GM18505 (cell line): ENCODE measurements around the gene KAT14.
A peak's percentile ranks its signal among the peaks of the same experiment; 100 is the strongest.
"Not testable (repeated sequence)": the region's sequence is repeated elsewhere in the genome, so short reads cannot be mapped to it uniquely, and the experiment has no call there.

Source experiments
- ATAC-seq: cut with Tn5 transposase; IDR thresholded peaks from one replicate; pipeline ENCODE4 v1.9.1; 2021; ENCODE audit not compliant: unreplicated experiment
- POLR2A ChIP-seq: IDR thresholded peaks from 4 replicates; pipeline ENCODE4 v1.6.1; 2011; ENCODE audit warnings: borderline replicate concordance; ENCODE audit not compliant: insufficient read depth, insufficient read length; ENCODE audit errors: extremely low read depth

Gene KAT14, protein sequence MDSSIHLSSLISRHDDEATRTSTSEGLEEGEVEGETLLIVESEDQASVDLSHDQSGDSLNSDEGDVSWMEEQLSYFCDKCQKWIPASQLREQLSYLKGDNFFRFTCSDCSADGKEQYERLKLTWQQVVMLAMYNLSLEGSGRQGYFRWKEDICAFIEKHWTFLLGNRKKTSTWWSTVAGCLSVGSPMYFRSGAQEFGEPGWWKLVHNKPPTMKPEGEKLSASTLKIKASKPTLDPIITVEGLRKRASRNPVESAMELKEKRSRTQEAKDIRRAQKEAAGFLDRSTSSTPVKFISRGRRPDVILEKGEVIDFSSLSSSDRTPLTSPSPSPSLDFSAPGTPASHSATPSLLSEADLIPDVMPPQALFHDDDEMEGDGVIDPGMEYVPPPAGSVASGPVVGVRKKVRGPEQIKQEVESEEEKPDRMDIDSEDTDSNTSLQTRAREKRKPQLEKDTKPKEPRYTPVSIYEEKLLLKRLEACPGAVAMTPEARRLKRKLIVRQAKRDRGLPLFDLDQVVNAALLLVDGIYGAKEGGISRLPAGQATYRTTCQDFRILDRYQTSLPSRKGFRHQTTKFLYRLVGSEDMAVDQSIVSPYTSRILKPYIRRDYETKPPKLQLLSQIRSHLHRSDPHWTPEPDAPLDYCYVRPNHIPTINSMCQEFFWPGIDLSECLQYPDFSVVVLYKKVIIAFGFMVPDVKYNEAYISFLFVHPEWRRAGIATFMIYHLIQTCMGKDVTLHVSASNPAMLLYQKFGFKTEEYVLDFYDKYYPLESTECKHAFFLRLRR

DNA sequence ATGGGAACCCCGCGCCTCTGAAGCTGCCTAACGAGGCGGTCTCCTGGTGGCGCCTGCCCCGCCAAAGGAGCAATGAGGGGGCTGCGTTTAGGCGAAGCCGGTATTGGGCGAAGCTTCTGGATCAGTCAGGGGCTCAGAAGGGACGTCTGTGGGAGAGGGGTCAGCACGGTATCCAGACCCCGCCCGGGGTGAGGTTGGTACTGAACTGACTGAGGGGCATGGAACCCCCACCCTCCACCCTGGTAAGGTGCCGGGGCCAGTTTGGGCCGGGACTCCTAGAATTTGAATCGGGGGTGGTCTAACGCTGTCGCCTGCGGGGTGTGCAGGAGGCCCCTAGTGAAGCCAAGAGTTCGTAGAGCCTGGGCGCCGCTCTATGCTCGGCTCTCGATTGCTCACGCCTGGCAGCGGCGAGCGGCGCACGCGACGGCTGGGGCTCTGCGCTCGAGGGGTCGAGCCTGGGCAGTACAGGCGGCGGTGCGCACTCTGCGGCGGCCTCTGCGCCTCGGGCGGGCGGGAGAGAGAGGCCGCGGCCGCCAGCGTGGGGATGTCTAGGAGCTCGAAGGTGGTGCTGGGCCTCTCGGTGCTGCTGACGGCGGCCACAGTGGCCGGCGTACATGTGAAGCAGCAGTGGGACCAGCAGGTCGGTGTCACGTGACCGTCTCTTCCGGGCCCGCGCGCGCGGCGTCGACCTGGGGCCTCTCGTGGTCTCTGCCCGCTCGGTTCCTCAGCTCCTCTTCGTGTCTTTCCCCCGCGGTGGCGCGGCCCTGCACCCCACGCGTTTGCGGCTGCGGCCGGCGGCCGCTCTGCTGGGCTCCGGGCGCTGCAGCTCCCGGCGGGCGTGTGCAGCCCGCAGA, at the start of gene KAT14, which contains the start of gene PET117:
KAT14 (plus strand) TSS at position 452 of the 854 bp plus-strand sequence. CDS start 4,798 bp downstream, outside the sequence.
PET117 (plus strand) TSS at position 452 of the 854 bp plus-strand sequence; CDS start at position 545, 93 bp downstream.
- peak; percentile 90 for ATAC-seq
- TF ChIP-seq POLR2A, result peak; percentile 89

GRCh38 chr20:18088298-18088697, 49.4 kb upstream of the KAT14 start:
- ATAC-seq, result not testable (repeated sequence)

- not testable (repeated sequence) for ATAC-seq
Observed at GRCh38 chr20:18088841-18089240, 48.8 kb upstream of the KAT14 start.

DNA sequence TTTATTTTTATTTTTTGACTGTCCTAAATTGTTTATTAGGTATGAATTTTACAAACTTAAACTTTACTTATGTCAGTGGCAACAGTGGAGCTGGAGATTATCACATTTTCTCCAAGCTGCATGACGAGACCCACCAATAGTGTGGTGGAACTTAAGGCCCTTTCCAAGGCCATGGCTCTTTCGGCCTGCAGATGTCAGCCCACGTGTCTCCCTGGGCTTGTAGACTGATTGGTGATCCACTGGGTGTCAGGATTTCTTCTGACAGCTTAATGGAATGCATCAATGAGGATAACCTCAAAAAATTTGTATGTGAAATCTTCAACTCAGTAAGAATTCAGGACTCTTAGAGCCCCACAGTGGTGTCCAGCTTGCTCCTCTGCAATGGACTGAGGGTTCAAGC, 47.6 kb upstream of the KAT14 start:
- no peak for TF ChIP-seq POLR2A
- ATAC-seq, result no peak

DNA sequence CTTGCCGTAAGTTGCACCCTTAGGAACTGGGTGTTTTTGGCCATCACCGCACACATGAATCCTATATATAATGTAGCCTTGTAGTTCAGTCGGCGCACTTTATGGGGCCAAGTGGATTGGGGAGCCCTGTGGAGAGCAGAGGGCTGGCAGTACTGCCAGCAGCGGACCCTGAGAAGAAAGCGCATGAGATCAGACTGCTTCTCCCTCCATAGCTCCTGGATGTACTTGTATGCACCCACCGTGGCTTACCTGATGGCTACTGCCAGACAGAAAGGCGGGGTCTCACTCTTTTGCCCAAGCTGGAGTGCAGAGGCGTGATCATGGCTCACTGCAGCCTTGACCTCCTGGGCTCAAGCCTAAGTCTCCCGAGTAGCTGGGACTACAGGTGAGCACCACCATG, 47.2 kb upstream of the KAT14 start:
- ATAC-seq, result no peak
- TF ChIP-seq POLR2A, result no peak

DNA sequence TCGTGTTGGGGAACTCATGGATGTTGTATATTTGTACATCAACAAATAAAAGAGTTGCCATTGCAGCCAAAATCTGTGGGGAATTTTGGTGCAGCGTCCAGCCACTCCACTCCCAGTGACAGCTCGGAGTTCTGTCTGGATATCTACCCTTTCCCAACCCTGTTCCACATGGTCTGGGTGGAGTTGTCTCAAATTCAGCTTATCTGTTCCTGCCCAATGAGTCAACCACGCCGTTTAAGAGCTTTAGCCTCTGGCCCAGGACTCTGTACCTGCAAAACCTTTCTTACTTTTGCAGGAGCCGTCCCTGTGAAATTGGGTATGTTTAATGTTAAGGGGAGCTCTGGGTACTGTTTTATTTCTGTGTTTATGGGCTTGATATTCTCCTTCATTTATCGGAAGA, 46.0 kb upstream of the KAT14 start:
- TF ChIP-seq POLR2A, result no peak
- ATAC-seq, result no peak

DNA sequence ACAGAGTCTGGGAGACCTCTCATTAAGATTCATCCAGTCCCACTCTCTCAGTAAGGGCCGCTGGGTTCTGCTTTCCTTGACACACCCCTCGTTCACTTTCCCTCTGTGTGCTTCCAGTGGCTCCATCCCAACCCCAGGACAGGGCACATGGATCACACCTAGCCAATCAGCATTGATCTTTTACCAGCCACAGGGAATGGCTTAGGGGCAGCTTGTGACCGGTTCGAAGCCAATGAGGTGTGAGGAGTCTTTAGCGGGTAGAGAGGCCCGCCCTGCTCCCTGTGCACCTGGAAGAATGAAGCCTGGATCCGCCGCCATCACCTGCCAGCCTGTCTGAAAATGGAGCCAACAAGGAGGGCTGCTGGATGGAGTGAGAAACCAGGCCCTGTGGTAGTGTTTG, 44.8 kb upstream of the KAT14 start:
- no peak for ATAC-seq
- no peak for TF ChIP-seq POLR2A

- no peak for ATAC-seq
- no peak for TF ChIP-seq POLR2A
Observed at GRCh38 chr20:18093388-18093787, 44.3 kb upstream of the KAT14 start.

DNA sequence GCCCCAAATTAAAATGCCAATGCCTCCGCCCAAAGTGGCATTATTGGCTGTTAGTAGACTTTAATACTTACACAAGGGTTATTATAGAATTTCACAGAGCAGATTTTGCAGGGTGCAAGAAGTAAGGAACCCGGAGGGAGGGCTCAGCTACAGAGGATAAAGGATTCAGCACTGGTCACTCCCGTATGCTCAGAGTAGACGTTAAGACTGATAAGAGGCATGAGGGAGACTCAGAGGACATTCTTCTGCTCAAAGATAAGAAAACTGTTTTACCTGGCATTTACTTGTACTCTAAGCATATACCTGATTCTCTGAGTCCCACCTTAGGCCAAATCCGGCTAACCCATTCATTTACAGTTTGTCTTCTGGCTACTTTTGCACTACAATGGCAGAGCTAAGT, 43.5 kb upstream of the KAT14 start:
- no peak for TF ChIP-seq POLR2A
- no peak for ATAC-seq

- ATAC-seq, result not testable (repeated sequence)
Observed at GRCh38 chr20:18100569-18100968, 37.1 kb upstream of the KAT14 start.

GRCh38 chr20:18101125-18101810, 36.4 kb upstream of the KAT14 start:
- no peak for ATAC-seq
- no peak for TF ChIP-seq POLR2A

GRCh38 chr20:18103497-18103896, 34.2 kb upstream of the KAT14 start:
- no peak for TF ChIP-seq POLR2A
- ATAC-seq, result no peak

GRCh38 chr20:18108326-18108725, 29.3 kb upstream of the KAT14 start:
- TF ChIP-seq POLR2A, result no peak
- ATAC-seq, result no peak

DNA sequence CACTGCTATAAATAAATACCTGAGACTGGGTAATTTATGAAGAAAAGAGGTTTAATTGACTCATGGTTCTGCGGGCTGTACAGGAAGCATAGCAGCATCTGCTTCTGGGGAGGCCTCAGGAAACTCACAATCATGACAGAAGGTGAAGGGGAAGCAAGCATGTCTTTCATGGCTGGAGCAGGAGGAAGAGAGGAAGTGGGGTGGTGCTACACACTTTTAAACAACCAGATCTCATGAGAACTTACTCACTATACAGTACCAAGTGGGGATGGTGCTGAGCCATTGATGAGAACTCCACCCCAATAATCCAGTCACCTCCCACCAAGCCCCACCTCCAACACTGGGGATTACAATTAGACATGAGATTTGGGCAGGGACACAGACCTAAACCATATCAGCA, 9.1 kb upstream of the KAT14 start:
- ATAC-seq, result not testable (repeated sequence)
